ENCODE measurements around the gene ATP1A2.

DNA sequence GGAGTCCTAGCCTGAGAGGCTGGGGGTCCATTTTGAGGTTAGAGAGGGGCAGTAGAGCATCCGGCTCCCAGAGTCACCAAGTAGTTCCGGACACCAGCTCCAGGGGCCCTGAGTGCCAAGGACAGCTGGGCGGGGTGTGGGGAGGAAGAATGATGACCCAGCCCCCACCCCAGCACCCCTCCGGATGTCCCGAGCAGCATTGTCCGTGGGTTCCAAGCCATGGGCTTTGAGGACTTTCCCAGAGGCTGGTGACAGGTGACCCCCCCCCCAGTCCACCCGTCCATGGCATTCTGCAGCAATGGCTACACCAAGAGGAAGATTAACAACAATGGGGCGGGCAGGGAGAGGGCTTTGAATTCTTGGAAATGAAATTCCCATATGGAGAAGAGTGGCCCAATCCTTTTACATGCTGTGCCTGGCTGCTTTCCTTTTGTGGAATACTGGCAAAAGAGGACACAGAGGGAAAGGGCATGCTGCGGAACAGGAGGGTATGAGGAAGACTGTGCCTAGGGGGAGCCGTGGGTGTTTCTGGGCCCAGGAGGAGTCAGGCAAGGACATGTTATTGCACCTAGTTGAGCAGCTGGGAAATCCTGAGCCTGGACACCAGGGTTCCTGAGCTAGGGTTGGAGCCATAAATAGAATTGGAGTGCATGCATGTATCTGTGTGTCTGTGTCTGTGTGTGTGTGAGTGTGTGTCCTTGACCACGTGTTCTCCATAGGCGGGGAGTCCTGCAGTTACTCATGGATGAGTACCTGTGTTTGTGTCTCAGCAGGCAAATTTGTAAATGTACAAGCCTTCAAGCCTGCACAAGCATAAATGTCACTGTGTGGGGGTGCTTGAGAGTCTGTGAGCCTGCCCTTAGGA, 956 bp downstream of the ATP1A2 start:
- TF ChIP-seq, protein P1, sequence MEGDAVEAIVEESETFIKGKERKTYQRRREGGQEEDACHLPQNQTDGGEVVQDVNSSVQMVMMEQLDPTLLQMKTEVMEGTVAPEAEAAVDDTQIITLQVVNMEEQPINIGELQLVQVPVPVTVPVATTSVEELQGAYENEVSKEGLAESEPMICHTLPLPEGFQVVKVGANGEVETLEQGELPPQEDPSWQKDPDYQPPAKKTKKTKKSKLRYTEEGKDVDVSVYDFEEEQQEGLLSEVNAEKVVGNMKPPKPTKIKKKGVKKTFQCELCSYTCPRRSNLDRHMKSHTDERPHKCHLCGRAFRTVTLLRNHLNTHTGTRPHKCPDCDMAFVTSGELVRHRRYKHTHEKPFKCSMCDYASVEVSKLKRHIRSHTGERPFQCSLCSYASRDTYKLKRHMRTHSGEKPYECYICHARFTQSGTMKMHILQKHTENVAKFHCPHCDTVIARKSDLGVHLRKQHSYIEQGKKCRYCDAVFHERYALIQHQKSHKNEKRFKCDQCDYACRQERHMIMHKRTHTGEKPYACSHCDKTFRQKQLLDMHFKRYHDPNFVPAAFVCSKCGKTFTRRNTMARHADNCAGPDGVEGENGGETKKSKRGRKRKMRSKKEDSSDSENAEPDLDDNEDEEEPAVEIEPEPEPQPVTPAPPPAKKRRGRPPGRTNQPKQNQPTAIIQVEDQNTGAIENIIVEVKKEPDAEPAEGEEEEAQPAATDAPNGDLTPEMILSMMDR (IDR thresholded peaks at IDR 0.05), result no peak
- no peak for TF ChIP-seq EZH2 (IDR thresholded peaks at IDR 0.05; ENCODE audit: borderline replicate concordance, insufficient read depth, low read depth, low read length, poor library complexity, severe bottlenecking)
